GM18867 (cell line): ENCODE measurements around the gene SLC25A13.
A peak's percentile ranks its signal among the peaks of the same experiment; 100 is the strongest.
"Not testable (repeated sequence)": the region's sequence is repeated elsewhere in the genome, so short reads cannot be mapped to it uniquely, and the experiment has no call there.

Experiments
- ATAC-seq: cut with Tn5 transposase; IDR thresholded peaks from one replicate; pipeline ENCODE4 v1.9.1; 2021; ENCODE audit warnings: mild to moderate bottlenecking, moderate library complexity; ENCODE audit not compliant: unreplicated experiment

SLC25A13 gene

GRCh38 chr7:96326752-96327151 is 4.9 kb upstream of the SLC25A13 start:
- not testable (repeated sequence) for ATAC-seq

- no peak for ATAC-seq
Observed at GRCh38 chr7:96322847-96323461, 1.1 kb upstream of the SLC25A13 start.

GRCh38 chr7:96322373-96322695 is 436 bp upstream of the SLC25A13 start:
- ATAC-seq: no peak

- peak; percentile 36 for ATAC-seq
Observed at GRCh38 chr7:96321031-96321657, 754 bp downstream of the SLC25A13 start.

- peak; percentile 55 for ATAC-seq
Observed at GRCh38 chr7:96320442-96320841, 1.5 kb downstream of the SLC25A13 start.

DNA sequence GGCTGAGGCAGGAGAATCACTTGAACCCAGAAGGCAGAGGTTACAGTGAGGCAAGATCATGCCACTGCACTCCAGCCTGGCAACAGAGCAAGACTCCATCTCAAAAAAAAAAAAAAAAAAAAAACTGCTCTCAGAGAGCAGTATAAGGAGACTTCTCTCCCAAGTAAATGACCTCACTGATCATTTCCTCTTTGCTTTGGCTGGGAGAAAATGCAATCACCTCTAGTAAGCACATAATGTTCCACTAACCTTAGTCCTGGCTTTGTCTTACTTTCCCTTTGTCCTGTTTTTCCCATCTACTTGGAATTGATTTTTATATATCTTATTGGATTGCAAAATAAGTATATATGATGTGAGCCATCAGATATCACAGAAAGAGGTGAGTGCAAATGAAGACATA is 2.5 kb downstream of the SLC25A13 start:
- no peak for ATAC-seq

DNA sequence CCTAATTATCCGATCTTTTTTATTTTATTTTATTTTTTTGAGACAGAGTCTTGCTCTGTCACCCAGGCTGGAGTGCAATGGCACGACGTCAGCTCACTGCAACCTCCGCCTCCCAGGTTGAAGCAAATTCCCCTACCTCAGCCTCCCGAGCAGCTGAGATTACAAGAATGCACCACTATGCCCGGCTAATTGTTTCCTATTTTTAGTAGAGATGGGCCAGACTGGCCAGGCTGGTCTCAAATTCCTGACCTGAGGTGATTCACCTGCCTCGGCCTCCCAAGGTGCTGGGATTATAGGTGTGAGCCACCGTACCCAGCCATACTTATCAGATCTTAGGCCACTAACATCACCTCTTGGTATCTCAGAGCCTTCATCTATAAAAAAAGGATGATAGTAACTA is 4.9 kb downstream of the SLC25A13 start:
- ATAC-seq: no peak

GRCh38 chr7:96315125-96315512 is 6.8 kb downstream of the SLC25A13 start:
- ATAC-seq: no peak

DNA sequence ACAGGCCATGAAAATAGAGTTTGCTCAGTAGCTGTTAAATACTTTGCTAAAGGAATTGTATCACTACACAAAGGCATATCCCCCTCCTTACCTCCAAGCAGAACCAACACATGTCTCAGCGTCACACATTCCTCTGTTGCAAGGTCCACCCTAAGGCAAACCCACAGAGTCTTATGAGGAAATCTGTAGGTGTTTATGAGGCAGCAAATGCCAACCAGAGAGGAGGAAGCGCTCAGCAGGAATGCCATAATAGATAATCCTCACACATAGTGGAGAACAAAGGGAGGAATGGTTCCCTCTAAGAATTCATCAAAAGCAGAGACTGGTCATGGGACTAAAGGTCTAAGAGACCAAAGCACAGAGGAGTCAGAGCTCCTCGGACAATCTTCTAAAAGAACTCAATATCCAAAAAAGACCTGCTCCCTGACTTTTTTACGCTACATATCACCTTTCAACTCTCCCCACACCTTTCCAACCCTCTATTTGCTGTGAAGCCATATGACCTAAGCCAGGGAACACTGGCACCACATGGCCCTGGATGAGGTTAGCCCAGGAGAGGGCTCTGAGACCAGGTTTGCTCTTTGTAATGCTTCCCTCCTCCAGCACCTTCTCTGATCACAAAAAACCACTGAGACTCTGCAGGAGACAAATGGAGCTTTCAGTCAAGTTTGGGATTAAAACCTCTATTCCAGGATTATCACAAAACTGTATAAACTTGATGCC is 7.3 kb downstream of the SLC25A13 start:
- ATAC-seq: no peak

GRCh38 chr7:96313940-96314339 is 8.0 kb downstream of the SLC25A13 start:
- no peak for ATAC-seq

DNA sequence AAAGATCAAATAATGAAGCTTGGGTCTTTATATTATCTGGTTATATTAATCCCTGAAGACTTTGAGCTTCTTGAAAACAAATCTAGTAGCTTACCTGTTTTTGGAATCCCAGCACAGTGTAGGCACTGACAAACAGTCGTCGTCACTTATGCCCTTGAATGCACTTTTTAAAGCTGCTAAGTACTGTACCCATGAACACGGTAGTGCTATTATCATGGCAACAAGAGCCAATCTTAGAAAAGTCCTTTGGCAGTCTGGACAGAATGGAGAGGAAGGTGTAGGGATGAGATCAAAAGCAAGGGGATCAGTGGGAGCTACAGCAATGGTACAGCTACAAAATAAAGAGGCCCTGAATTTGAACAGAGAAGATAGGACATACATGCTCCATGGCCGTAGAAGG is 9.4 kb downstream of the SLC25A13 start:
- ATAC-seq: no peak

- ATAC-seq: no peak
Observed at GRCh38 chr7:96311967-96312366, 9.9 kb downstream of the SLC25A13 start.

GRCh38 chr7:96310110-96310509 is 11.8 kb downstream of the SLC25A13 start:
- no peak for ATAC-seq

DNA sequence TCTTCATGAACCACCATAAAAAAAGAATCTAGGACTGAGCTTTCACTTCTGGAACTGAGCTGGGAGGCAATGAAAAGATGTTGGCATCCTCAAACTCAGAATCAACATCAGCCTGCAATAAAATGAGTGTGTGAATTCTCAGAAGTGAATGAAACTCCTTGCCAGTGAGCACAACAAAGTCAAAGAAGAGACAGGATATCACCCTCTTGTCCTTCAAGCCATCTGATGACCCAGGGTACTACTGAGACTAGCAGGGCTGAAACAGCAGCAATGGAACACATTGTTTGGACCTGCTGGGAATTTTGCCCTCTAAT is 13.0 kb downstream of the SLC25A13 start:
- no peak for ATAC-seq

- ATAC-seq: no peak
Observed at GRCh38 chr7:96308253-96308949, 13.5 kb downstream of the SLC25A13 start.

DNA sequence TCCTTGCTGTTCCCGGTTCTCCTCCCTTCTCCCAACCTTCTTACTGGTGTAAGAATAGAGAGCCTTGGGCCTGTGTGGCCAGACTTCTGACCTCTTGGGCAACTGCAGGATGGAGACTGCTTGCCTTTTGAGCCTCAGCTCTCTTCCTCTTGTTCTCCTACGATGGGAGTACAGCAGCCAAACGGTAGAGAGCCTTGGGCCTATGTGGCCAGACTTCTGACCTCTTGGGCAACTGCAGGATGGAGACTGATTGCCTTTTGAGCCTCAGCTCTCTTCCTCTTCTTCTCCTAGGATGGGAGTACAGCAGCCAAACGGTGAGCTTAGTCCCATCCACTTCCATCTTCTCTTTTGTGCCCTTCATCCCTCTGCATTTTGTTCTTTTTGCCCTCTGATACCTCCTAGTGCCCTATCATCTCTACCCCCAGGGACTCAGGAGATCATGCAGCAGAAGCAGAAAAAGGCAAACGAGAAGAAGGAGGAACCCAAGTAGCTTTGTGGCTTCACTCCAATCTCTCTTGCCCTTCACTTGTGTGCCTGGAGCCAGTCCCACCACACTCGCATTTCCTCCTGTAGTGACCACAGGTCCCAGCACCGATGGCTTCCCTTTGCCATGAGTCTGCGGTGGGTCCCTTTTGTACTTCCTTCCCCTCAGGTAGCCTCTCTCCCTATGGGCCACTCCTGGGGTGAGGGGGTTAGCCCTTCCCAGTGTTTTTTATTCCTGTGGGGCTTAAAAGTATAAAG is 15.3 kb downstream of the SLC25A13 start:
- no peak for ATAC-seq

DNA sequence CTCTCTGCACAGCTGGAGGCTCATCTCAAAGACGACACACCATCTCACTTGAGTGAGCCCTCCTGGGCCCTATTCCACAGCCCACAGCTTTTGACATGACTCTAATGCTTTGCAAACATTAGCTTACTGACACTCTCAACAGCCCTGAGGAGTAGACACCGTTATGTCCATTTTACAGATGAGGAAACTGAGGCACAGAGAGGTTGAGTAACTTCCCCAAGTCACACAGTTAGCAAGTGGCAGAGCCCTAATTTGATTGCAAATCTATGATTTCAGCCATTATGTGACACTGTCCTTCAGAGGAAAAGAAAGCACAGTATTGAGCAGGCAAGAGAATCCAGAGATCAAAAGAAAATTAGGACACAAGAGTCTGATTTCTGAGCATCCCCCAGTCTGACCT is 16.0 kb downstream of the SLC25A13 start:
- no peak for ATAC-seq

- ATAC-seq: no peak
Observed at GRCh38 chr7:96304573-96304972, 17.3 kb downstream of the SLC25A13 start.

DNA sequence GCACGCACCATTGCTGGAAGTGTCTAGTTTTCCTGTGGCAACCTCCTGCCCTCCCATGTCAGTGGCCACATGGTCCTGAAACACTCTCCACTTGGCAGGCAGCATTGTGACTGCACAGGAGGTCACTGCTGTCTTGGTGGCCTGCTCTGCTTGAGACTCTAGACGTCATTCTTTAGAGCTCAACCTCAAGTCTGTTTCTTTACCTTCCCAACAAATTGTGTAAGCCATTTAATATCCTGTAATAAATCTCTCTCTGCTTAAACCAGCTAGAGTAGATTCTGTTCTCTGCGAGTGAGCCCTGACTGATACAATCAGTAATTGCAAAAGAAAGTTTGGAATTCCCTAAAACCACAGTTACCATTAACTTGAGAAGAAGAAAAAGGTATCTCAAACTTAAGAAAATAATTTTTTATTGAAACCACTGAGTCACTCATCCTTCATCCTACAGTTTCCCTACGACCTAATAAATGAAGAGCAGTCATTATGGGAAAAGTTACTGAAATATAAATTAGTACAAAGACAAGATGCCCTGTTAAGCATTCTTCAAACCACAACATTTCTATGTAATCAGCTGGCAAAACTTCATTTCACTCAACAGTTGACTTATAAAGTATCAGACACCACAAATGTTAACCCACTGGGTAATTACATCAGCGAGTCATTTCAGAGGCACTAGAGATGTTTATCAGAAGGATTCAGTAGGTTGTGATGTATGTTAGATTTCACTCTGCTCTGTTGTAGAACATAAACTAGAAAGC is 18.0 kb downstream of the SLC25A13 start:
- ATAC-seq: no peak

GRCh38 chr7:96303105-96303685 is 18.7 kb downstream of the SLC25A13 start:
- ATAC-seq: no peak
